Subcutaneous adipose tissue (tissue), 4 donors: Measurements from ENCODE around the gene PNMT. TPM values are rescaled to one million over a fixed set of nuclear protein-coding genes. Genes with fewer than 3 reads are reported as not detected.

Source experiments
- total RNA-seq, 4 donors: library from RNA; depleted of rRNA; stranded (reverse); fragments of >200 nt; gene quantifications; one replicate each; pipeline ENCODE4 v1.1.0, GENCODE V29; 2016
- TF ChIP-seq, protein P1 (sequence below): fragments of 450-650 bp; IDR thresholded peaks from one replicate; pipeline ENCODE4 v1.5.1; 2016; ENCODE audit warnings: low read depth, mild to moderate bottlenecking, control low read depth, antibody characterized with exemption, moderate library complexity

Gene PNMT
- total RNA-seq, 4 donors from 2014 or later = 2.0 to 7.3 (median 4.2) TPM

DNA sequence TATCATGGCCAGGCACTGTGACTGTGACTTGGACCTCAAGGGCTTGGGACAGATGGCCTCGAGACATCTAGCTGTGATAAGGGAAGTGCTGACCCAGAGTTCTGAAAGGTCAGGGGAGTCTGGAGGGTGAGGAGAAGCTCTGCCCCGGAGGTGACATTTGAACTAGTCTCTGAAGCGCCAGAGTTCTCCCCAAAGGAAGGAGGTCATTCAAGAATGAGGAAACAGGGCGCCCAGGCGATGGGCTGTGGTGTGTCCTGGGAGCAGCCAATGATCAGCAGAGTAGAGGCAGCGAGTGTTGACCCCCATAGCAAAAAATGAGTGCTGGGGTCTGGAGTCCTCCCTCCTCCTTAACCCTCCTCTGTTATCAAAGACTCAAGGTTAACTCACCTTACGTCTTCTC, 26.4 kb upstream of the PNMT start:
- TF ChIP-seq, protein P1, sequence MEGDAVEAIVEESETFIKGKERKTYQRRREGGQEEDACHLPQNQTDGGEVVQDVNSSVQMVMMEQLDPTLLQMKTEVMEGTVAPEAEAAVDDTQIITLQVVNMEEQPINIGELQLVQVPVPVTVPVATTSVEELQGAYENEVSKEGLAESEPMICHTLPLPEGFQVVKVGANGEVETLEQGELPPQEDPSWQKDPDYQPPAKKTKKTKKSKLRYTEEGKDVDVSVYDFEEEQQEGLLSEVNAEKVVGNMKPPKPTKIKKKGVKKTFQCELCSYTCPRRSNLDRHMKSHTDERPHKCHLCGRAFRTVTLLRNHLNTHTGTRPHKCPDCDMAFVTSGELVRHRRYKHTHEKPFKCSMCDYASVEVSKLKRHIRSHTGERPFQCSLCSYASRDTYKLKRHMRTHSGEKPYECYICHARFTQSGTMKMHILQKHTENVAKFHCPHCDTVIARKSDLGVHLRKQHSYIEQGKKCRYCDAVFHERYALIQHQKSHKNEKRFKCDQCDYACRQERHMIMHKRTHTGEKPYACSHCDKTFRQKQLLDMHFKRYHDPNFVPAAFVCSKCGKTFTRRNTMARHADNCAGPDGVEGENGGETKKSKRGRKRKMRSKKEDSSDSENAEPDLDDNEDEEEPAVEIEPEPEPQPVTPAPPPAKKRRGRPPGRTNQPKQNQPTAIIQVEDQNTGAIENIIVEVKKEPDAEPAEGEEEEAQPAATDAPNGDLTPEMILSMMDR = no peak

DNA sequence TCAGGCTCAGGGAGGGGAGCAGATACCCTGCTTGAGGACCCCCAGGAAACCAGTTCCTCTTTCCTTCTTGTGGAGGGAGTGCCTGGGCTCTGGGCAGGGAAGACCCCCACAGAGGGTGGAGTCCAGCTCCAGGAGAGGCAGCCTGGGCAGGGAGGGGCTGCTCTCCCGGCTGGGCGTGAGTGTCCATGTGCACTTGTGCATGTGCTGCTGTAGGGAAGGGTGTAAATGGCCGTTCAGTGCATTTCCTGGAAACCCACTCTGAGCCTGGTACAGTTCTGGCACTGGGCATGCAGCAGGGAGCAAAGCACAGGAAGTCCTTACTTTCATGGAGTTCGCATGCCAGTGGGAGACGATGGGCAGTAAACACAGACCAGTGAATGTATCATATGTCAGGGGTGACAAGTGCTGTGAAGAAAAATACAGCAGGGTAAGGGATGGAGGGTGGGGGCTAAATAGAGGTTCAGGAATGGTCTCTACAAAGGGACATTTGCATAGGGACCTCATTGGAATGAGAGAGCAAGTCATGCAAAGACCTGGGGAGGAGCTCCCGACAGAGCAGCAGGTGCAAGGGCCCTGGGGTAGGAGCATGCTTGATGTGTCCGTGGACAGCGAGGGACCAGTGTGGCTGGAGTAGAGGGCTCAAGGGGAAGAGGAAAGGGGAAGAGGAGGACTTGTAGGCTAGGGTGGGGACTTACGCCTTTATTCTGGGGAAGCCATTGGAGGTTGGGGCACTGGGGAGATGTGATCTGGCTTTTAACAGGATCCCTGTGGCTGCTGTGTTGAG, 25.8 kb upstream of the PNMT start:
- TF ChIP-seq, protein P1 = no peak

DNA sequence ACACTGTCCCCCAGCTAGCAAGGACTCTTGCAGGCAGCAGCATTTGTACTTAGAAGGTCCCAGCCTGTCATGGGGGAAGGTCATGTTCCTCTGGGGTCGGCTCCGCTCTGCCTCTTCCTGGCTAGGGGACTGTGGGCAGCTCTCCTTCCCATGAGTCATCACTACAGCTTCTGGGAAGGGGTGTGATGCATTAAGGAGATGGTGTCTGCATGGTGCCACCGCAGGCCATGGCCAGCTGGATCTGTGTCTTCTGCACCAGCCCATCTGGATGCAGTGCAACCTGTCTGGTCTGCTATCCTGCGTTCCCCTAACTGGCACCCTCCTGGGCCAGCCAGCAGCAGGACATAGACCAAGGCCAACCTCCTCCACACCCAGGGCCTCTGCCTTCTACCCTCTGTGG, 25.0 kb upstream of the PNMT start:
- TF ChIP-seq, protein P1 = no peak

DNA sequence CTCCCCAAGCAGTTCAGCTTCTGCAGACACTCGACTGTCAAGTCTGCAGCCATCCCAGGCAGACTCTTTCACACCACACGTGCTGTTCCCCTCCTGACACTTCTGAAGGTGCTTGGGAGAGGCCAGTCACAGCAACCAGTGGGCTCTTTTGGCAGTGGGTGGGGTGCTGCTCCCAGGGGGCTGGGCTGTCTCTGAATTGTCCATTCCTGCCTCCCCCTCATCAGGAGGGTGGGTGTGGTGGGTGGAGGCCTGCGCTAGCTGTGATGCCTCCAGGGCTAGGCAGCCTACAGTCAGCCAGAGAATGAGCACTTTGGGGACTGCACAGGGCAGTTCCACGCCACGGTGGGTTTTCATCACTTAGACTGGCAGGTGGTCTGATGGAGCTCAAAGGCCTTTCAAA, 21.0 kb upstream of the PNMT start:
- TF ChIP-seq, protein P1 = no peak

DNA sequence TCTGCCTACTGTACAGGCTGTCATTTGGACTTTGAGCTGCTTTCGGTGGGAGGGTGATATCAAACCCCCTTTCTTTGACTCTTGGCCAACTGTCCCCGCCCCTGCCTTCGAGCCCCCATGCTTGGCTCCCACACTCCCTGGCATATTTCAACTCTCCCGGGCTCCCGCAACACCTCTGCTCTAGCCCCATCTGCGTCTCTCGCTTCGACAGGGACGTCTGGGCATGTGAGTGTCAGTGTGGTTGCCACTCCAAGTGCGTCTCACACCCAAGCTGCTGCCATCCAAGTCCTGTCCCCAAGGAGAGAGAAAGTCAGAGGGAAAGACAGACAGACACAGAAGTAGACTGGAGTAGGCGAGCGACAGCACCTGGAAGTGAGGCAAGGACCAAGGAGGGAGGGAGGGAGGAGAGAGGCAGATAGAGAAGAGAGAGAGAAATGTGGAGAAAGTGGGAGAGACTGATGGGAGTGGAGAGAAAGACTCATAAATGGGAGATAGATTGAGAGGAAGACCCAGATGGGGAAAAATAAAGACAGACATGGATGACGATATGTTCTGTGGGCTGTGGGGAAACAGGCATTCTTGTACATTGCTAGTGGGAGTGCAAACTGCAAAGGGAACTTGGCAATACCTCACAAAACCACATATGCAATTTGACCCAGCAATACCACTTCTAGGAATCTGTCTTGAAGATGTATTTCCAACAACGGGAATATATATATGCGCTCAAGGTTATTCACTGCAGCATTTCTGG, 19.5 kb upstream of the PNMT start:
- TF ChIP-seq, protein P1 = no peak

DNA sequence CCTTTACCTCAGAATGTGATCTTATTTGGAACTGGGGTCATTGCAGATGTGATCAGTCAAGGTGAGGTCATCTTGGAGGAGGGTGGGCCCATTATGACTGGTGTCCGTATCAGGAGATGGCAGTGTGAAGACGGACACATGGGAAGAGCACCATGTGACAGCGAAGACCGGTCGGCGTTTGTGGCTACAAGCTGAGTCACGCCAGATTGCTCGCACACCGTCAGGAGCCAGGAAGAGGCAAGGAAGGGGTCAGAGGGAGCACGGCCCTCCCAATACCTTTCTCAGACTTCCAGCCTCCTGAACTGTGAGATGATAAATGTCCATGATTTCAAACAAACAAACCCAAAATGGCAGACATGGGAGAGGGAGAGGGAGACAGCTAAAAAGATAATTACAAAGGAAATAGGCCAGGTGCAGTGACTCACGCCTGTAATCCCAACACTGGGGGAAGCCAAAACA, 18.1 kb upstream of the PNMT start:
- TF ChIP-seq, protein P1 = no peak

DNA sequence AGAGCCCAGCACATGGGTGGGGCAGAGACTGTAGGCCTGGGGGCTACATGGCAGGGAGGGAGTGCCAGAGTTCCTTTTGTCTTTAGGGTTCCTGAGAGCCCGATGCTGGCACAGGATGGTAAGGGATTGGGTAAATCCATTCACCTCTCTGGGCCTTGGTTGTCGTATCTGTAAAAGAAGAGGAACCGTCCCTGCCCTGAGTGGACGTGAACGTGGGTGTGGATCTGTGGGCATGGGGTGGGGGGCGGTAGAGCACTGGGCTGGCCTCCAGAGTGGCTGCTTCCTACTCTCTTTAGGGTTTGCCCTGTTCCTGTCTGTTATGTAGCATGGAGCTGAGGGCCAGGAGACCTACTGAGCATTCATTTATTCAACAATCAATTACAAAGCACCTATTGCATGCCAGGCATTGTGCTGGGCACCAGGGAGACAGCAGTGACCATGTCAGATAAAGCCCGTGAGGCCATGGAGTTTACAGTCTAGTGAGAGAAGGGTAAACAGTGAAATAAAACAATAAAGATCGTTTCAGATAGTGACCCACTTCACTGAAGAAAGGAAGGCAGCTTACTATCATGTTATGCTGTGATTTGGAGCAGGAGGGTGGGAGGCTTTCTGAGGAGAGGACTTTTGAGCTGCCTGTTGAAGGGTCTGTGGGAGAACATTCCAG, 16.2 kb upstream of the PNMT start:
- TF ChIP-seq, protein P1 = no peak
